Measurements from ENCODE around the gene PTGER2. TPM values are rescaled to one million over a fixed set of nuclear protein-coding genes. Genes with fewer than 3 reads are reported as not detected.

The PTGER2 gene
- total RNA-seq, 3 donors from 2014 or later: 1.8 to 5.9 (median 4.9) TPM

GRCh38 chr14:52275372-52275771 lies 38.7 kb upstream of the PTGER2 start:
- TF ChIP-seq CTCF (IDR thresholded peaks at IDR 0.05): no peak
- no peak for TF ChIP-seq POLR2AphosphoS5 (IDR thresholded peaks at IDR 0.05)
- TF ChIP-seq POLR2A (IDR thresholded peaks at IDR 0.05): no peak
- Histone ChIP-seq H3K27ac (no peak overlapping the region), H3K4me3 (no peak overlapping the region), H3K4me1 (no peaks in the 10 kb centered on the region), H3K9me3 (no peaks in the 10 kb centered on the region), H3K27me3 (no peaks in the 10 kb centered on the region), H3K36me3 (no peaks in the 10 kb centered on the region)
- intact Hi-C loops (cut with DNase I; ENCODE audit: low total_unique reads): no loop called here
- DNase-seq (ENCODE audit: low spot score in 2 of 2): no peak

DNA sequence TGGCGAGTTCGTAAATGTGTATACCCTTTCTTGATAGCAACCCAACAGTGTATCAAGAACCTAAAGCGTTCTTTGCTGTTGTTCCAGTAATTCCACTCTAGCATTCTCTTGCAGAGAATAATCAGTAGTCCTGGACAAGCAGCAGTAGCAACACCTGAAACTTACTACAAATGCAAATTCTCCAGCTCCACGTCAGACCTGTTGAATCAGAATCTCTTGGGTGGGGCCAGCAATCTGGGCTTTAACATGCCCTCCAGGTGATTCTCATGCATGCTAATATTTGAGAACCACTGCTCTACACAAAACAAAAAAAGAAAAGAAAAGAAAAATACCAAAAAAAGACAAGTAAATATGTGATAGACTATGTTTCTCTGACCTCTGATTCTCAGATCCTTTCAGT lies 36.6 kb upstream of the PTGER2 start:
- TF ChIP-seq POLR2A (IDR thresholded peaks at IDR 0.05) (no peak), POLR2AphosphoS5 (IDR thresholded peaks at IDR 0.05) (no peak), CTCF (IDR thresholded peaks at IDR 0.05) (no peak)
- no peak overlapping the region for H3K27ac ChIP-seq
- H3K9me3 ChIP-seq: no peaks in the 10 kb centered on the region
- intact Hi-C loops (cut with DNase I; ENCODE audit: low total_unique reads): no loop called here
- no peaks in the 10 kb centered on the region for H3K27me3 ChIP-seq
- no peaks in the 10 kb centered on the region for H3K36me3 ChIP-seq
- DNase-seq (ENCODE audit: low spot score in 2 of 2): no peak
- H3K4me3 ChIP-seq: no peak overlapping the region
- no peaks in the 10 kb centered on the region for H3K4me1 ChIP-seq

- intact Hi-C loops (cut with DNase I; ENCODE audit: low total_unique reads): no loop called here
- Histone ChIP-seq H3K9me3 (no peaks in the 10 kb centered on the region), H3K36me3 (no peaks in the 10 kb centered on the region), H3K27me3 (no peaks in the 10 kb centered on the region), H3K4me1 (no peaks in the 10 kb centered on the region), H3K4me3 (no peak overlapping the region), H3K27ac (no peak overlapping the region)
- DNase-seq (ENCODE audit: low spot score in 2 of 2): no peak
- TF ChIP-seq POLR2A (IDR thresholded peaks at IDR 0.05) (no peak), POLR2AphosphoS5 (IDR thresholded peaks at IDR 0.05) (no peak), CTCF (IDR thresholded peaks at IDR 0.05) (no peak)
These were observed 34.7 kb upstream of the PTGER2 start for GRCh38 chr14:52279408-52279807.

GRCh38 chr14:52283099-52283498 lies 31.0 kb upstream of the PTGER2 start:
- intact Hi-C loops (cut with DNase I; ENCODE audit: low total_unique reads): no loop called here
- H3K27me3 ChIP-seq: no peaks in the 10 kb centered on the region
- no peak overlapping the region for H3K27ac ChIP-seq
- no peaks in the 10 kb centered on the region for H3K9me3 ChIP-seq
- no peak for DNase-seq (ENCODE audit: low spot score in 2 of 2)
- TF ChIP-seq POLR2A (IDR thresholded peaks at IDR 0.05): no peak
- no peak for TF ChIP-seq POLR2AphosphoS5 (IDR thresholded peaks at IDR 0.05)
- no peak for TF ChIP-seq CTCF (IDR thresholded peaks at IDR 0.05)
- no peaks in the 10 kb centered on the region for H3K36me3 ChIP-seq
- no peaks in the 10 kb centered on the region for H3K4me1 ChIP-seq
- no peak overlapping the region for H3K4me3 ChIP-seq

- Histone ChIP-seq H3K36me3 (no peaks in the 10 kb centered on the region), H3K4me1 (no peaks in the 10 kb centered on the region), H3K9me3 (no peaks in the 10 kb centered on the region), H3K27ac (no peak overlapping the region), H3K27me3 (no peaks in the 10 kb centered on the region), H3K4me3 (no peak overlapping the region)
- intact Hi-C loops (cut with DNase I; ENCODE audit: low total_unique reads): no loop called here
- no peak for DNase-seq (ENCODE audit: low spot score in 2 of 2)
- TF ChIP-seq CTCF (IDR thresholded peaks at IDR 0.05) (no peak), POLR2A (IDR thresholded peaks at IDR 0.05) (no peak), POLR2AphosphoS5 (IDR thresholded peaks at IDR 0.05) (no peak)
These were observed 27.2 kb upstream of the PTGER2 start for GRCh38 chr14:52286661-52287649.
